ENCODE results near the gene SNX2.

DNA sequence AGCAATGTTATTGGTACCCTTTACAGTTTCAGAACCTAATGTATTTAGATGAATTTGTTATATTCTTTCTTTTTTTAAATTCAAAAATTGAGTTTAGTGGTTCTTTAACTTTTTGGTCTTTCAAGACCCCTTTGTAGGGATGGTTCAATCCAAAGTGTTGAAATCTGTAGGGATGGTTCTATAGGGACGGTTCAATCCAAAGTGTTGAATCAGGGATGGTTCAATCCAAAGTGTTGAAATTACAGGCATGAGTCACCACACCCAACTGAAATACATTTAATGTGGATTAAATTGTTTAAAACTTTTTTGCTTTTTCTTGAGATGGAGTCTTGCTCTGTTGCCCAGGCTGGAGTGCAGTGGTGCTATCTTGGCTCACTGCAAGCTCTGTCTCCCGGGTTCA, 30.6 kb downstream of the SNX2 start:
- TF ChIP-seq POLR2A (IDR thresholded peaks at IDR 0.05) = no peak
- TF ChIP-seq, protein P1, sequence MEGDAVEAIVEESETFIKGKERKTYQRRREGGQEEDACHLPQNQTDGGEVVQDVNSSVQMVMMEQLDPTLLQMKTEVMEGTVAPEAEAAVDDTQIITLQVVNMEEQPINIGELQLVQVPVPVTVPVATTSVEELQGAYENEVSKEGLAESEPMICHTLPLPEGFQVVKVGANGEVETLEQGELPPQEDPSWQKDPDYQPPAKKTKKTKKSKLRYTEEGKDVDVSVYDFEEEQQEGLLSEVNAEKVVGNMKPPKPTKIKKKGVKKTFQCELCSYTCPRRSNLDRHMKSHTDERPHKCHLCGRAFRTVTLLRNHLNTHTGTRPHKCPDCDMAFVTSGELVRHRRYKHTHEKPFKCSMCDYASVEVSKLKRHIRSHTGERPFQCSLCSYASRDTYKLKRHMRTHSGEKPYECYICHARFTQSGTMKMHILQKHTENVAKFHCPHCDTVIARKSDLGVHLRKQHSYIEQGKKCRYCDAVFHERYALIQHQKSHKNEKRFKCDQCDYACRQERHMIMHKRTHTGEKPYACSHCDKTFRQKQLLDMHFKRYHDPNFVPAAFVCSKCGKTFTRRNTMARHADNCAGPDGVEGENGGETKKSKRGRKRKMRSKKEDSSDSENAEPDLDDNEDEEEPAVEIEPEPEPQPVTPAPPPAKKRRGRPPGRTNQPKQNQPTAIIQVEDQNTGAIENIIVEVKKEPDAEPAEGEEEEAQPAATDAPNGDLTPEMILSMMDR (IDR thresholded peaks at IDR 0.05) = no peak
